ENCODE data around the gene BAG5. TPM values are rescaled to one million over a fixed set of nuclear protein-coding genes. Genes with fewer than 3 reads are reported as not detected.
A peak's percentile ranks its signal among the peaks of the same experiment; 100 is the strongest.

Gene BAG5
- total and polyA plus RNA-seq, 2 of the 8 experiments (the other 6 are each of a cell fraction or from before 2014, with no cell fraction given) = 7.4 to 29.5 TPM

DNA sequence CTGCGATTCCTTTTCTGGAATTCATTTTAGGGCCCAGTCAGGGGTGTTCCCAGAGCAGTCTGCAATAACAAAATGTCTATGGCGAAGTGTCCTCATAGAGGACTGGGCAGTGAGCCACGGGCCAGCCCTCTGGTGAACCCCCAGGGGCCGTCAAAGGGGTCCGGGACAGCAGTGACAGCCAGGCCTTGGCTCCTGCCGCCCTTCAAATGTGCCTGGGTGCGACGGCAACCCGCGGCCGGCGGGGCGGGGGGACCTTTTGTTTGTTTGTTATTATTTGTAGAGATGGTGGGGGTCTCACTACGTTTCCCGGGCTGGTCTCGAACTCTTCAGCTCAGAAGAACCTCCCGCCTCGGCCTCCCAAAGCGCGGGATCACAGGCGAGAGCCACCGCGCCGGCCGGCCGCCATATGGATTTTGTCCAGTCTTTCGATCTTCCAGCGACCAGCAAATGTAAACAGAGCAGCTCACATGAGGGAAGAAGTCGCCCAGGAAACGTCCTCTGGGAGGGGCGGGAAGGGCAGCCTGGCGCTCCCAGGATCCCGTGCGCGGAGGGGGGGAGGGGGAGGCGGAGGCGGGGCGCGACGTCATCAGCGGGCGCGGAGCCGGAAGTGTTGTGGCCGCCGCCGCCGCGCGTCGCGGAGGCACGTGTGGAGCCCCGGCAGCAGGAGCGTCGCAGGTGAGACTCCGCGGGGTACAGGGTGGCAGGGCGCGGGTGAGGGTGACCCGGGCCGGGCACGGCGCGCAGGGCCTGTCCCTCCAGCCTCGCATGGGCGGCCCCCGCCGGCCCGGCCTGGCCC is 33.7 kb downstream of the BAG5 start, which contains the start of gene TRMT61A (continued):
- TF ChIP-seq YY1 (IDR thresholded peaks at IDR 0.05; ENCODE audit: low read depth, low read length) (0 out of 2 replicates have a peak, but pooled peaks have one; percentile 11), TAF1 (IDR thresholded peaks at IDR 0.05; ENCODE audit: low read depth, low read length) (peak; percentile 69; the same call in 1 of the 2 replicates), SIN3A (conservative IDR thresholded peaks at IDR 0.05 in 1 of 2, IDR thresholded peaks at IDR 0.05 in 1 of 2; ENCODE audit: low read depth in 1 of 2, low read length in 2 of 2) (peak; percentile 94 to 97; a peak in 3 of 4 replicates), E2F6 (IDR thresholded peaks at IDR 0.05) (0 out of 2 replicates have a peak, but pooled peaks have one; percentile 49), CREB1 (IDR thresholded peaks at IDR 0.05) (peak; percentile 94), PHF8 (conservative IDR thresholded peaks at IDR 0.05; ENCODE audit: low read depth, low read length) (peak; percentile 80), TBP (IDR thresholded peaks at IDR 0.05; ENCODE audit: low read depth, low read length) (0 out of 2 replicates have a peak, but pooled peaks have one; percentile 33), RBBP5 (IDR thresholded peaks at IDR 0.05; ENCODE audit: borderline replicate concordance, low read depth, low read length) (0 out of 2 replicates have a peak, but pooled peaks have one; percentile 56), ASH2L (IDR thresholded peaks at IDR 0.05; ENCODE audit: low read length) (peak; percentile 22), POLR2AphosphoS5 (IDR thresholded peaks at IDR 0.05; ENCODE audit: low read depth, low read length) (peak; percentile 50), SAP30 (IDR thresholded peaks at IDR 0.05; ENCODE audit: insufficient read depth, insufficient replicate concordance, low read length) (no peak), GABPA (IDR thresholded peaks at IDR 0.05; ENCODE audit: borderline replicate concordance, insufficient read depth, low read length) (no peak), HDAC2 (IDR thresholded peaks at IDR 0.05; ENCODE audit: borderline replicate concordance in 1 of 2, low read depth in 2 of 2, low read length in 2 of 2) (0 out of 4 replicates have a peak, but pooled peaks of 1 of the 2 experiments have one; percentile 89), TAF7 (optimal IDR thresholded peaks at IDR 0.05; ENCODE audit: borderline replicate concordance, low read depth, low read length) (peak; percentile 55), CEBPB (IDR thresholded peaks at IDR 0.05; ENCODE audit: low read depth, low read length) (no peak), POLR2A (IDR thresholded peaks at IDR 0.05; ENCODE audit: control extremely low read depth in 1 of 2, low read depth in 2 of 2, low read length in 2 of 2) (peak in 1 of 2 experiments; percentile 59; a peak in 1 of 3 replicates)
- TF ChIP-seq, protein P1, sequence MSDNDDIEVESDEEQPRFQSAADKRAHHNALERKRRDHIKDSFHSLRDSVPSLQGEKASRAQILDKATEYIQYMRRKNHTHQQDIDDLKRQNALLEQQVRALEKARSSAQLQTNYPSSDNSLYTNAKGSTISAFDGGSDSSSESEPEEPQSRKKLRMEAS (IDR thresholded peaks at IDR 0.05) = peak; percentile 96
- TF ChIP-seq, protein P2, sequence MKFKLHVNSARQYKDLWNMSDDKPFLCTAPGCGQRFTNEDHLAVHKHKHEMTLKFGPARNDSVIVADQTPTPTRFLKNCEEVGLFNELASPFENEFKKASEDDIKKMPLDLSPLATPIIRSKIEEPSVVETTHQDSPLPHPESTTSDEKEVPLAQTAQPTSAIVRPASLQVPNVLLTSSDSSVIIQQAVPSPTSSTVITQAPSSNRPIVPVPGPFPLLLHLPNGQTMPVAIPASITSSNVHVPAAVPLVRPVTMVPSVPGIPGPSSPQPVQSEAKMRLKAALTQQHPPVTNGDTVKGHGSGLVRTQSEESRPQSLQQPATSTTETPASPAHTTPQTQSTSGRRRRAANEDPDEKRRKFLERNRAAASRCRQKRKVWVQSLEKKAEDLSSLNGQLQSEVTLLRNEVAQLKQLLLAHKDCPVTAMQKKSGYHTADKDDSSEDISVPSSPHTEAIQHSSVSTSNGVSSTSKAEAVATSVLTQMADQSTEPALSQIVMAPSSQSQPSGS (IDR thresholded peaks at IDR 0.05; ENCODE audit: low read length) = no peak

All from H1 (cell line).